Measurements from ENCODE around the gene CACNA1D.

The CACNA1D gene

DNA sequence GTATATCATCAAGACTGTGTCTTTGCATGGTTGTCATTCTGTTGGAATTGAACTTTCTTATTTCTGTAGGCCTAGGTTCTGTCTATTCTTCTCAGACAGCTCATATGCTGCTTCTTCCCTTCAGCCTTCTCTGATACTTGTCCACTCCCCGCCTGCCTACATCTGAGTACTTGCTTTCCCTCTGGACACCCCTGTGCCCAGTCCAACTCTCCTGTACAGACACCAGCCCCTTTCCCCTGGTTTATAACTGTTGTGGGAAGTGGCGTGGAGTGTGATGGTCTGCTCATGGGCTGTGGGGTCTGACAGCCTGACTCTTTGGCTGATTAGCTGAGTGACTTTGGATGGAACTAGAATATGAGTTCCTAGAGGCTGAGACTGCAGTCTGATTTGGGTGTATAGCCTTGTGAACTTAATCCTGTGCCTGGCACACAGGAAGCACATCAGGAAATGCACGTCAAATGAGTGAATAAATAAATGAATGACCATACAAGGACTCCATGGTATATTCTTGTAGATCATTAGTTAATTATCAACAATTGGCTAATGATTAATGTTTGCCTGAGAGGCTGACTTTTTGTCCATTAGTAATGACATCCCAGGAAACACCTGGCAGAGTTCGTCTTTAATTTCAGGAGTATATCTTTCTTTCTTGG is 11.8 kb downstream of the CACNA1D start:
- H3K4me1 ChIP-seq (ENCODE audit: control insufficient read depth in 2 of 2, insufficient read depth in 2 of 2, low read length in 2 of 2) = no peaks in the 10 kb centered on the region
- H3K4me3 ChIP-seq (ENCODE audit: low read length in 2 of 2) = no peak overlapping the region
- no peaks in the 10 kb centered on the region for H3K9me3 ChIP-seq (ENCODE audit: control insufficient read depth in 2 of 2, low read length in 2 of 2)
- H3K9ac ChIP-seq (ENCODE audit: low read depth in 1 of 2, low read length in 2 of 2) = no peak overlapping the region
- no peaks in the 10 kb centered on the region for H3K27me3 ChIP-seq (ENCODE audit: control insufficient read depth in 2 of 2, insufficient read depth in 2 of 2, low read length in 2 of 2)
- no peak overlapping the region for H3K27ac ChIP-seq (ENCODE audit: low read depth in 2 of 2, low read length in 2 of 2)
- no peaks in the 10 kb centered on the region for H3K36me3 ChIP-seq (ENCODE audit: control insufficient read depth in 2 of 2, insufficient read depth in 2 of 2, low read length in 2 of 2)

- Histone ChIP-seq H3K36me3 (ENCODE audit: control insufficient read depth in 2 of 2, insufficient read depth in 2 of 2, low read length in 2 of 2) (no peaks in the 10 kb centered on the region), H3K9me3 (ENCODE audit: control insufficient read depth in 2 of 2, low read length in 2 of 2) (no peaks in the 10 kb centered on the region), H3K27me3 (ENCODE audit: control insufficient read depth in 2 of 2, insufficient read depth in 2 of 2, low read length in 2 of 2) (no peaks in the 10 kb centered on the region), H3K9ac (ENCODE audit: low read depth in 1 of 2, low read length in 2 of 2) (no peak overlapping the region), H3K27ac (ENCODE audit: low read depth in 2 of 2, low read length in 2 of 2) (no peak overlapping the region), H3K4me1 (ENCODE audit: control insufficient read depth in 2 of 2, insufficient read depth in 2 of 2, low read length in 2 of 2) (no peaks in the 10 kb centered on the region), H3K4me3 (ENCODE audit: low read length in 2 of 2) (no peak overlapping the region)
These were observed 12.3 kb downstream of the CACNA1D start for GRCh38 chr3:53506763-53507145.

GRCh38 chr3:53509494-53509893 is 15.1 kb downstream of the CACNA1D start:
- Histone ChIP-seq H3K27ac (ENCODE audit: low read depth in 2 of 2, low read length in 2 of 2) (no peak overlapping the region), H3K4me1 (ENCODE audit: control insufficient read depth in 2 of 2, insufficient read depth in 2 of 2, low read length in 2 of 2) (no peaks in the 10 kb centered on the region), H3K4me3 (ENCODE audit: low read length in 2 of 2) (no peak overlapping the region), H3K9me3 (ENCODE audit: control insufficient read depth in 2 of 2, low read length in 2 of 2) (no peaks in the 10 kb centered on the region), H3K9ac (ENCODE audit: low read depth in 1 of 2, low read length in 2 of 2) (no peak overlapping the region), H3K27me3 (ENCODE audit: control insufficient read depth in 2 of 2, insufficient read depth in 2 of 2, low read length in 2 of 2) (no peaks in the 10 kb centered on the region), H3K36me3 (ENCODE audit: control insufficient read depth in 2 of 2, insufficient read depth in 2 of 2, low read length in 2 of 2) (no peaks in the 10 kb centered on the region)

GRCh38 chr3:53510508-53510907 is 16.1 kb downstream of the CACNA1D start:
- H3K9me3 ChIP-seq (ENCODE audit: control insufficient read depth in 2 of 2, low read length in 2 of 2) = no peaks in the 10 kb centered on the region
- no peaks in the 10 kb centered on the region for H3K4me1 ChIP-seq (ENCODE audit: control insufficient read depth in 2 of 2, insufficient read depth in 2 of 2, low read length in 2 of 2)
- H3K36me3 ChIP-seq (ENCODE audit: control insufficient read depth in 2 of 2, insufficient read depth in 2 of 2, low read length in 2 of 2) = no peaks in the 10 kb centered on the region
- H3K27me3 ChIP-seq (ENCODE audit: control insufficient read depth in 2 of 2, insufficient read depth in 2 of 2, low read length in 2 of 2) = no peaks in the 10 kb centered on the region
- H3K4me3 ChIP-seq (ENCODE audit: low read length in 2 of 2) = no peak overlapping the region
- no peak overlapping the region for H3K9ac ChIP-seq (ENCODE audit: low read depth in 1 of 2, low read length in 2 of 2)
- no peak overlapping the region for H3K27ac ChIP-seq (ENCODE audit: low read depth in 2 of 2, low read length in 2 of 2)

- Histone ChIP-seq H3K27me3 (ENCODE audit: control insufficient read depth in 2 of 2, insufficient read depth in 2 of 2, low read length in 2 of 2) (no peaks in the 10 kb centered on the region), H3K36me3 (ENCODE audit: control insufficient read depth in 2 of 2, insufficient read depth in 2 of 2, low read length in 2 of 2) (no peaks in the 10 kb centered on the region), H3K9me3 (ENCODE audit: control insufficient read depth in 2 of 2, low read length in 2 of 2) (no peaks in the 10 kb centered on the region), H3K27ac (ENCODE audit: low read depth in 2 of 2, low read length in 2 of 2) (no peak overlapping the region), H3K4me1 (ENCODE audit: control insufficient read depth in 2 of 2, insufficient read depth in 2 of 2, low read length in 2 of 2) (no peaks in the 10 kb centered on the region), H3K9ac (ENCODE audit: low read depth in 1 of 2, low read length in 2 of 2) (no peak overlapping the region), H3K4me3 (ENCODE audit: low read length in 2 of 2) (no peak overlapping the region)
These were observed 16.8 kb downstream of the CACNA1D start for GRCh38 chr3:53511246-53511645.

- no peaks in the 10 kb centered on the region for H3K9me3 ChIP-seq (ENCODE audit: control insufficient read depth in 2 of 2, low read length in 2 of 2)
- H3K9ac ChIP-seq (ENCODE audit: low read depth in 1 of 2, low read length in 2 of 2) = no peak overlapping the region
- H3K36me3 ChIP-seq (ENCODE audit: control insufficient read depth in 2 of 2, insufficient read depth in 2 of 2, low read length in 2 of 2) = no peaks in the 10 kb centered on the region
- H3K27me3 ChIP-seq (ENCODE audit: control insufficient read depth in 2 of 2, insufficient read depth in 2 of 2, low read length in 2 of 2) = no peaks in the 10 kb centered on the region
- no peaks in the 10 kb centered on the region for H3K4me1 ChIP-seq (ENCODE audit: control insufficient read depth in 2 of 2, insufficient read depth in 2 of 2, low read length in 2 of 2)
- no peak overlapping the region for H3K4me3 ChIP-seq (ENCODE audit: low read length in 2 of 2)
- no peak overlapping the region for H3K27ac ChIP-seq (ENCODE audit: low read depth in 2 of 2, low read length in 2 of 2)
These were observed 19.3 kb downstream of the CACNA1D start for GRCh38 chr3:53513556-53514190.

DNA sequence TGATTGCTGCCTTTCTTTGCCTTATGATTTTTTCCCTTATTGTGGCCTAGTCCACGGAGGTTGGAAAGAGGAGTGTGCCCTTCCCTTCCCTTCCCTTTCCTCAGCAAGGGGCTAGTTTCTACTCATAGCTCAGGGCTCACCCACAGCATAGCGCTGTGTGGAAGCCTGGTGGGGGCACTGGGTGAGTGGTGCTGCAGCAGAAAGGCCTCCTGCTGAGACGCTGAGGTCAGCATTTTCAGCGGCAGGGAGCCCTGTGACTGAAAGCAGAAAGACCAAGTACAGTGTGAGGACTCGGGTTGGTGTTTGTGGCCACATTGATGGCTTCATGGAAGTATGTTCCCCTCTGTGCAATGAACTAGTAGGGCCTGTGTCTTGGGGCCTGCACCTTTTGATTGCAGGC is 21.9 kb downstream of the CACNA1D start:
- Histone ChIP-seq H3K27me3 (ENCODE audit: control insufficient read depth in 2 of 2, insufficient read depth in 2 of 2, low read length in 2 of 2) (no peaks in the 10 kb centered on the region), H3K4me3 (ENCODE audit: low read length in 2 of 2) (no peak overlapping the region), H3K27ac (ENCODE audit: low read depth in 2 of 2, low read length in 2 of 2) (no peak overlapping the region), H3K9ac (ENCODE audit: low read depth in 1 of 2, low read length in 2 of 2) (no peak overlapping the region), H3K9me3 (ENCODE audit: control insufficient read depth in 2 of 2, low read length in 2 of 2) (no peaks in the 10 kb centered on the region), H3K36me3 (ENCODE audit: control insufficient read depth in 2 of 2, insufficient read depth in 2 of 2, low read length in 2 of 2) (no peaks in the 10 kb centered on the region), H3K4me1 (ENCODE audit: control insufficient read depth in 2 of 2, insufficient read depth in 2 of 2, low read length in 2 of 2) (no peaks in the 10 kb centered on the region)

DNA sequence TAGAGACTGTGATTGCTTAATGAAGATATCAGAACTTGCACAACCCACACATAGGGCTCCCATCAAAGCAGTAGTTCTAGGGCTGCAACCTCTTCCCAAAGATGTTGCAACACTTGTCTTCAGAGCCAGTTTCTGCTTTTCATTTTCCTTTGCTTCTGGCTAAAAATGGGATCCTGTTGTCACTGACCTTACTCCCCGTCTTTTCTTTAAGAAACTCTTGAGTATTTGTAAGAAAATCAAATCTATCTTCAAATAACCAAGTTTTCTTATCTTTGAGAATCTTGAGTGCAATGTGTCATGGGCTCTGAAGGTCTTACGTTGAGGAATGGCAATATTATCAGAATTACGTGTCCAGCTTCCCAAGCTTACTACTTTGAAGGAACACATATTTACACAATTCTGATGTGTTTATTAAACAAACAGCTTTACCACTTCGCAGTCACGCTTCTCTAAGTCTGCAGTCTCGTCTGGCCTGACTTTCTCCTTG is 24.1 kb downstream of the CACNA1D start:
- H3K9ac ChIP-seq (ENCODE audit: low read depth in 1 of 2, low read length in 2 of 2) = no peak overlapping the region
- H3K36me3 ChIP-seq (ENCODE audit: control insufficient read depth in 2 of 2, insufficient read depth in 2 of 2, low read length in 2 of 2) = no peaks in the 10 kb centered on the region
- no peak overlapping the region for H3K27ac ChIP-seq (ENCODE audit: low read depth in 2 of 2, low read length in 2 of 2)
- H3K9me3 ChIP-seq (ENCODE audit: control insufficient read depth in 2 of 2, low read length in 2 of 2) = no peaks in the 10 kb centered on the region
- H3K4me3 ChIP-seq (ENCODE audit: low read length in 2 of 2) = no peak overlapping the region
- H3K27me3 ChIP-seq (ENCODE audit: control insufficient read depth in 2 of 2, insufficient read depth in 2 of 2, low read length in 2 of 2) = no peaks in the 10 kb centered on the region
- no peaks in the 10 kb centered on the region for H3K4me1 ChIP-seq (ENCODE audit: control insufficient read depth in 2 of 2, insufficient read depth in 2 of 2, low read length in 2 of 2)

DNA sequence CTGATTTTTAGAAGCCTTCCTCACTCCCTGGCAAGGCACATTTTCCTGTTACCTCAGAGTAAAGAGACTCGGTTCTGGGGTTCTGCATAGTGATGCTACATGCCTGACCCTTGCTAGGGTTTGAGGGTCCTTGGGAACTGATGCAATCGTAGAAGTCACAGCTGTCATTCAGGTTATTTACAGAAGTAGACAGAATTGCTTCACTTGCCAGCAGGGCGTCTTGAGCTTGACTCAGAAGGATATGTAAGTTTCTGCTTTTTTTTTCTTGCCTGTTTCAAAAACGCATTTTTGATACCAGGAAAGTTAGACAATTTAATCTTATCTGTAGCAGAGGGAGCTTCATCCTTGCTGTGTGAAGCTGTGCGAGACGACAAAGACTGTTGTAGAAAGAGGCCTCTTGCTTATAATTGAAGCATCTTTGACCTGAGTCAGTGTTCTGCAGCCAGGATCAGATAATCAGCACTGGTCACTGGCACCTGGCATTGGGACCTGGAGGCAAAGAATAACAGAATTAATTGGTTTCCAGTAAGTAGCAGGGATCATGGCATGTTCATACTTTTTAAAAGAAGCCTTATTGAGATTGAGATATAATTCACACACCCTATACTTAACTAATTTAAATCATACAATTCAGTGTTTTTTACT is 24.8 kb downstream of the CACNA1D start:
- H3K36me3 ChIP-seq (ENCODE audit: control insufficient read depth in 2 of 2, insufficient read depth in 2 of 2, low read length in 2 of 2) = no peaks in the 10 kb centered on the region
- no peak overlapping the region for H3K4me3 ChIP-seq (ENCODE audit: low read length in 2 of 2)
- no peak overlapping the region for H3K9ac ChIP-seq (ENCODE audit: low read depth in 1 of 2, low read length in 2 of 2)
- H3K4me1 ChIP-seq (ENCODE audit: control insufficient read depth in 2 of 2, insufficient read depth in 2 of 2, low read length in 2 of 2) = no peaks in the 10 kb centered on the region
- H3K27me3 ChIP-seq (ENCODE audit: control insufficient read depth in 2 of 2, insufficient read depth in 2 of 2, low read length in 2 of 2) = no peaks in the 10 kb centered on the region
- no peak overlapping the region for H3K27ac ChIP-seq (ENCODE audit: low read depth in 2 of 2, low read length in 2 of 2)
- no peaks in the 10 kb centered on the region for H3K9me3 ChIP-seq (ENCODE audit: control insufficient read depth in 2 of 2, low read length in 2 of 2)

DNA sequence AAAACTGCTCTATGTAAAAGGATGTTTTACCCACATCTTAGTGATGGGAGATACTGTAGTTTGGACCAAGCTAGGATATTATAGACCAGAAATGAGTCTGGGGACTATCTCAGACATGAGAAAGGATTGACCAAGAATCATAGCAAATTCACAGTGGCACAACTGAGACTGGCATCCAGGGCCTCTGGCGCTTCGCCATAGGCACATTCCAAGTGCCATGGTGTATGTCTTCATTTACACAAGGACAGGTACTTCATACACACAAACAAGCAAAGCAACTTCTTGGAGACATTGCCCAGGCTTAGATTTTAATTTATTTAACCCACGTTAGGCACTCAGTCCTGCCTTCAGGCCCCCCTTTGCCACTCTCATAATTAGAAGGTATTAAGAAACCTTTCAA is 28.9 kb downstream of the CACNA1D start:
- H3K9ac ChIP-seq (ENCODE audit: low read depth in 1 of 2, low read length in 2 of 2) = no peak overlapping the region
- H3K9me3 ChIP-seq (ENCODE audit: control insufficient read depth in 2 of 2, low read length in 2 of 2) = no peaks in the 10 kb centered on the region
- no peaks in the 10 kb centered on the region for H3K27me3 ChIP-seq (ENCODE audit: control insufficient read depth in 2 of 2, insufficient read depth in 2 of 2, low read length in 2 of 2)
- H3K4me1 ChIP-seq (ENCODE audit: control insufficient read depth in 2 of 2, insufficient read depth in 2 of 2, low read length in 2 of 2) = peaks cover 0 to 3% of the 10 kb centered on the region in 2 donors
- no peaks in the 10 kb centered on the region for H3K36me3 ChIP-seq (ENCODE audit: control insufficient read depth in 2 of 2, insufficient read depth in 2 of 2, low read length in 2 of 2)
- no peak overlapping the region for H3K27ac ChIP-seq (ENCODE audit: low read depth in 2 of 2, low read length in 2 of 2)
- no peak overlapping the region for H3K4me3 ChIP-seq (ENCODE audit: low read length in 2 of 2)
